ENCODE measurements around the gene CNP.
"Not testable (repeated sequence)": the region's sequence is repeated elsewhere in the genome, so short reads cannot be mapped to it uniquely, and the experiment has no call there.

Gene CNP

GRCh38 chr17:41919840-41920579 is 46.6 kb upstream of the CNP start:
- DNase-seq: no peak
- Histone ChIP-seq H3K36me3 (replicated peaks) (peaks cover 3% of the 10 kb centered on the region), H3K27ac (no peak overlapping the region), H3K27me3 (replicated peaks) (no peaks in the 10 kb centered on the region), H3K4me3 (ENCODE audit: low read depth, low read length) (no peak overlapping the region)
- in situ Hi-C loops (cut with HindIII; ENCODE audit: low pct_ligation_motif_present, low sequenced_read_pairs): no loop called here
- TF ChIP-seq CTCF (IDR thresholded peaks at IDR 0.05; ENCODE audit: low read depth, low read length, missing control alignments): no peak

GRCh38 chr17:41920580-41920955 is 46.0 kb upstream of the CNP start:
- H3K27ac ChIP-seq: no peak overlapping the region
- DNase-seq: no peak
- TF ChIP-seq CTCF (IDR thresholded peaks at IDR 0.05; ENCODE audit: low read depth, low read length, missing control alignments): no peak
- no peak overlapping the region for H3K4me3 ChIP-seq (ENCODE audit: low read depth, low read length)
- in situ Hi-C loops (cut with HindIII; ENCODE audit: low pct_ligation_motif_present, low sequenced_read_pairs): no loop called here
- no peaks in the 10 kb centered on the region for H3K27me3 ChIP-seq (replicated peaks)
- peaks cover 3% of the 10 kb centered on the region for H3K36me3 ChIP-seq (replicated peaks)

GRCh38 chr17:41925991-41926590 is 40.5 kb upstream of the CNP start:
- Histone ChIP-seq H3K27me3 (replicated peaks) (no peaks in the 10 kb centered on the region), H3K36me3 (replicated peaks) (no peaks in the 10 kb centered on the region), H3K4me3 (ENCODE audit: low read depth, low read length) (no peak overlapping the region), H3K27ac (no peak overlapping the region)
- in situ Hi-C loops (cut with HindIII; ENCODE audit: low pct_ligation_motif_present, low sequenced_read_pairs): no loop called here
- no peak for TF ChIP-seq CTCF (IDR thresholded peaks at IDR 0.05; ENCODE audit: low read depth, low read length, missing control alignments)
- DNase-seq: no peak

DNA sequence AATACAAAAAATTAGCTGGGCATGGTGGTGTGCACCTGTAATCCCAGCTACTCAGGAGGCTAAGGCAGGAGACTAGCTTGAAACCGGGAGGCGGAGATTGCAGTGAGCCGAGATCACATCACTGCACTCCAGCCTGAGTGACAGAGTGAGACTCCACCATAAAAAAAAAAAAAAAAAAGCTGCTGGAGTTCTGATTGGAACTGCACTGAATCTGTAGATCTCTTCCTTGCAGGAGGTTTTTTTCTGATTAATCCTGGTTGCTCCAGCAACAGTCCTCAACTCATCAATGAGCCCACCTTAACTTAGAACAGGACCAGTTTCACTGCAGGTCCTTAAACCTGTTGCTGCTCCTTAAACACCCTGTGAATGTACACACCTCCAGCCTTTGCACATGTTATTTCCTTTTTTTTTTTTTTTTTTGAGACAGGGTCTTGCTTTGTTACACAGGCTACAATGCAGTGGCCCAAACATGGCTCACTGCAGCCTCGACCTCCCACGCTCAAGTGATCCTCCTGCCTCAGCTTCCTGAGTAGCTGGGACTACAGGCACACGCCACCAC is 37.8 kb upstream of the CNP start:
- Histone ChIP-seq H3K36me3 (replicated peaks) (no peaks in the 10 kb centered on the region), H3K4me3 (ENCODE audit: low read depth, low read length) (no peak overlapping the region), H3K27me3 (replicated peaks) (no peaks in the 10 kb centered on the region), H3K27ac (no peak overlapping the region)
- TF ChIP-seq CTCF (IDR thresholded peaks at IDR 0.05; ENCODE audit: low read depth, low read length, missing control alignments): no peak
- in situ Hi-C loops (cut with HindIII; ENCODE audit: low pct_ligation_motif_present, low sequenced_read_pairs): no loop called here
- no peak for DNase-seq

- Histone ChIP-seq H3K36me3 (replicated peaks) (no peaks in the 10 kb centered on the region), H3K27ac (peak within 1 kb of the TSS; percentile 62), H3K4me3 (ENCODE audit: low read depth, low read length) (peak within 1 kb of the TSS; percentile 65), H3K27me3 (replicated peaks) (no peaks in the 10 kb centered on the region)
- in situ Hi-C loops (cut with HindIII; ENCODE audit: low pct_ligation_motif_present, low sequenced_read_pairs): no loop called here
- DNase-seq: peak; percentile 98
- peak; percentile 75 for TF ChIP-seq CTCF (IDR thresholded peaks at IDR 0.05; ENCODE audit: low read depth, low read length, missing control alignments)
These were observed 36.4 kb upstream of the CNP start, which contains the start of gene ODAD4 for GRCh38 chr17:41930009-41930832. TSS of gene ODAD4 (plus strand) at chr17:41930617. CDS start at chr17:41930724, 107 bp downstream.

- DNase-seq; in situ Hi-C loops (cut with HindIII; ENCODE audit: low pct_ligation_motif_present, low sequenced_read_pairs): not testable (repeated sequence)
- H3K27ac ChIP-seq: peak overlapping the region; percentile 62
These were observed 35.8 kb upstream of the CNP start for GRCh38 chr17:41930833-41931156.

GRCh38 chr17:41931715-41932114 is 34.9 kb upstream of the CNP start:
- H3K4me3 ChIP-seq (ENCODE audit: low read depth, low read length); H3K27me3 ChIP-seq (replicated peaks); H3K36me3 ChIP-seq (replicated peaks); H3K27ac ChIP-seq; in situ Hi-C loops (cut with HindIII; ENCODE audit: low pct_ligation_motif_present, low sequenced_read_pairs); DNase-seq: not testable (repeated sequence)

More at GRCh38 chr17:41930833-41931156, 35.8 kb upstream of the CNP start:
- H3K4me3 ChIP-seq (ENCODE audit: low read depth, low read length): peak overlapping the region; percentile 65
- not testable (repeated sequence) for H3K36me3 ChIP-seq (replicated peaks); H3K27me3 ChIP-seq (replicated peaks)
